Esophagus squamous epithelium (tissue), 4 donors: Measurements from ENCODE around the gene SRR.

Experiments
- CTCF ChIP-seq, 6 experiments: fragments of 450-650 bp in 4 of 6; fragments of 200-600 bp in 2 of 6; sonication (generic) in 2 of 6; IDR thresholded peaks; one replicate each; pipeline ENCODE4 v1.5.1; 2016 to 2019; ENCODE audit warnings: antibody characterized with exemption in 6 of 6, mild to moderate bottlenecking in 4 of 6, moderate library complexity in 4 of 6
- POLR2A ChIP-seq, 4 donors: fragments of 450-650 bp; IDR thresholded peaks; one replicate each; pipeline ENCODE4 v1.6.1; 2017; ENCODE audit warnings: antibody characterized with exemption in 4 of 4, mild to moderate bottlenecking in 4 of 4, moderate library complexity in 3 of 4

DNA sequence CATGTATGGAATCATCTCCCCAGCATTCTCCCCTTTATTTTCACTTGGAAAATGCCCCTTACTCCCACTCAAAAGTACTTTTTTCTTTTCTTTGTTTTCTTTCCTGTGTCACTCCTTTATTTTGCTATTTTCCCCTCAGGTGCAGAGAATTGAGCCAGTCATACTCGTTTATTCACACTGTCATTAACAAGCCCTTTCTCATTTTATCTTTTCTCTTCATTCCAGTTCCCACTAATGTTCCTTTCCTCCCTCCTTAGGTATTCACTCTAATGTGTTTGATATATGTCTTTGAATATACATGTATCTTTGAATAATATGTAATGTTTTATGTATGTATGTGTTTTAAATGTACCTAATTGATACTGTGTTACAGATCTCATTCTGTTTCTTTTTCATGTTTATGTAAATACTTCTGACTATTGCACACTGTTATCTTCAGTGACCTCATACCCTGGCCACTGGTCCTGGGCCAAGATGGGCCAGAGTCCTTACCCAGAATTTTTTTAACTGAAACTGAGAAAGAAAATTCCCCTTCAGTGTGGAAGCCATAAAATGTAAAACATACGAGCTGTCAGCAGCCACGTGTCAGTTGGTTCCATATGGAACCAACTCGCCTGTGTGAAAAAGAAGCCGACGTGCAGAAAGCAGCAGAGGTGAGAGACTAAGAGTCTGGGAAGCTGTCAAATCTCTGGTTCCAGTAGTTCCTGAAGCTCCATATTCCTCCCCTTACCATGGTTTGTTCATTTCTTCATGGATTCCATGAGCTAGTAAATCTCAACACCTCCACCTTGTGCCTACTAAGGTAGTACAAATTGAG lies 5.8 kb downstream of the SRR start:
- TF ChIP-seq POLR2A (IDR thresholded peaks at IDR 0.05), result no peak
- no peak for TF ChIP-seq CTCF (IDR thresholded peaks at IDR 0.05)
